GM12865 (cell line): ENCODE data around the gene GNAT1.
"Not testable (repeated sequence)": the region's sequence is repeated elsewhere in the genome, so short reads cannot be mapped to it uniquely, and the experiment has no call there.

Experiments
- DNase-seq: peaks from one replicate; pipeline ENCODE4 v3.0.0; 2010; ENCODE audit warnings: low read depth
- H3K4me3 ChIP-seq: 2 replicates; pipeline ENCODE4 v1.5.1; 2011; ENCODE audit warnings: mild to moderate bottlenecking, low read depth, low read length, control low read depth
- TF ChIP-seq, protein P1 (sequence below): IDR thresholded peaks from 2 replicates; pipeline ENCODE4 v1.5.1; 2011; ENCODE audit warnings: low read length, control low read depth, low read depth, inconsistent platforms; ENCODE audit not compliant: insufficient read depth; ENCODE audit errors: missing control alignments

The GNAT1 gene

DNA sequence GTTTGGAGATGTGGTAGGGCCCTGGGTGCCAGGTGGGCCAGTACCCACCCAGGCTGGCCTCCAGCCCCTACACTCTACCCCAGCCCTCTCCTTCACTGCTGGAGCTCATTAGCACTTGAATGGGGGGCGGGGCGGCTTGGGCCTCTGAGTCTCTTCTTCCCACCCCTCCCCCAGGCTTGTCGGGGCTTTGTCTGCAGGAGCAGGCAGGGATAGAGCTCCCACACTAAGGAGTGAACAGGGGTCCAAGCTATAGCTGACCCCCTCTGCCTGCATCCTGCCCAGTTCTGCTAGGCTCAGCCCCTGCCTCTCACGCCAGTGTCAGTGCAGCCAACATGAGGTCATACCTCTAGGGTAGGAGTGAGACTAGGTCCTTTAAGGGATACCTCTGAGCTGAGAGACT is 49.8 kb downstream of the GNAT1 start:
- no peak for DNase-seq
- H3K4me3 ChIP-seq, result no peak overlapping the region
- TF ChIP-seq, protein P1, sequence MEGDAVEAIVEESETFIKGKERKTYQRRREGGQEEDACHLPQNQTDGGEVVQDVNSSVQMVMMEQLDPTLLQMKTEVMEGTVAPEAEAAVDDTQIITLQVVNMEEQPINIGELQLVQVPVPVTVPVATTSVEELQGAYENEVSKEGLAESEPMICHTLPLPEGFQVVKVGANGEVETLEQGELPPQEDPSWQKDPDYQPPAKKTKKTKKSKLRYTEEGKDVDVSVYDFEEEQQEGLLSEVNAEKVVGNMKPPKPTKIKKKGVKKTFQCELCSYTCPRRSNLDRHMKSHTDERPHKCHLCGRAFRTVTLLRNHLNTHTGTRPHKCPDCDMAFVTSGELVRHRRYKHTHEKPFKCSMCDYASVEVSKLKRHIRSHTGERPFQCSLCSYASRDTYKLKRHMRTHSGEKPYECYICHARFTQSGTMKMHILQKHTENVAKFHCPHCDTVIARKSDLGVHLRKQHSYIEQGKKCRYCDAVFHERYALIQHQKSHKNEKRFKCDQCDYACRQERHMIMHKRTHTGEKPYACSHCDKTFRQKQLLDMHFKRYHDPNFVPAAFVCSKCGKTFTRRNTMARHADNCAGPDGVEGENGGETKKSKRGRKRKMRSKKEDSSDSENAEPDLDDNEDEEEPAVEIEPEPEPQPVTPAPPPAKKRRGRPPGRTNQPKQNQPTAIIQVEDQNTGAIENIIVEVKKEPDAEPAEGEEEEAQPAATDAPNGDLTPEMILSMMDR, result no peak

DNA sequence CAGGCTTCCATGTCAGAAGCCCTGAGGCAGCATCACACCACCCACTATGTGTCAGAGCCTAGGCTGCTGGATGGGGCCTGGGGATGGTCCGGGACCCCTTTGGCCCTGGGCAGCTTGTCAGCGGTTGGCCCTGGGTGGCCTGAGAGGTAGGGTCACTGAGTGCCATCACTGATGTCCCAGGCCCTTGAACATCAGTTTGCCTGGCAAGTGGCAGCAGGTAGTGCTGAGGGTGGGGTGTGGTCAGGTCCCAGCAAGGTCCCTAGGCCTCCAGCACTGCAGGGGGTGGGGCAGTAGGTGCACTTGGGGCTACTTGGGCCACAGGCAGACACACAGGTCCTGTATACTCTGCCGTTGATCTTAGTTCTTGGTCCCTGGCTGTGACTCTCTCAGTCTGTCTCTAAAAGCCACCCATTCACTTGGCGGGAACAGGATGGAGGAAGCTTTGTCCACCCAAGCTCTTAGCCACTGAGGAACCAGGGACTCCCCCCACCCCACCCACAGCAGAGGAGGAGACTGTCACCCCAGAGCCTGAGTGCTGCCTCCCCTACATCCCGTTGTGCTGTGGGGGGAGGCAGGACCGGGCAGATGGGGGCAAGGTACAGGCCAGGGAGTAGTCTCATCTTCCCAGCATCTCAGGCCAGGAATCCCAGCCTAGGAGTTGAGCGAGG is 50.4 kb downstream of the GNAT1 start:
- TF ChIP-seq, protein P1, result no peak
- no peak overlapping the region for H3K4me3 ChIP-seq
- no peak for DNase-seq

DNA sequence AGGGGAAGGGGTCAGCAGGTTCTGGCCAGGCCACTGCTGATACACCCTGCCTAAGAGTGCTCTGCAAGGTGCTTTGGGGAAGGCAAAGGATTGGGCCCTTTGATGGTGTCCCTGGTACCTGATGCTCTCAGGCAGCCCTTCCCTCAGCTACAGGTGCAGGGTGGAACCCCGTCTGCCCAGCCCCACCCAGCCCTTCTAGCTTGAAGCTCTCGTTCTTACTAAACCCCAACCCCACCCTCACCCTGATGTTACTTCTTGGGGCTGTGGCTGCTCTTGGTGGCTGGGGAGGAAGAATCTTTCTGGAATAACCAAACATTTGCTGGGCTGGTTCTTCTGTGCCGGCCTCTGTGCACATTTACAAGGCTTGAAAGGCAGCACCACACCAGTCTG is 51.0 kb downstream of the GNAT1 start:
- no peak overlapping the region for H3K4me3 ChIP-seq

DNA sequence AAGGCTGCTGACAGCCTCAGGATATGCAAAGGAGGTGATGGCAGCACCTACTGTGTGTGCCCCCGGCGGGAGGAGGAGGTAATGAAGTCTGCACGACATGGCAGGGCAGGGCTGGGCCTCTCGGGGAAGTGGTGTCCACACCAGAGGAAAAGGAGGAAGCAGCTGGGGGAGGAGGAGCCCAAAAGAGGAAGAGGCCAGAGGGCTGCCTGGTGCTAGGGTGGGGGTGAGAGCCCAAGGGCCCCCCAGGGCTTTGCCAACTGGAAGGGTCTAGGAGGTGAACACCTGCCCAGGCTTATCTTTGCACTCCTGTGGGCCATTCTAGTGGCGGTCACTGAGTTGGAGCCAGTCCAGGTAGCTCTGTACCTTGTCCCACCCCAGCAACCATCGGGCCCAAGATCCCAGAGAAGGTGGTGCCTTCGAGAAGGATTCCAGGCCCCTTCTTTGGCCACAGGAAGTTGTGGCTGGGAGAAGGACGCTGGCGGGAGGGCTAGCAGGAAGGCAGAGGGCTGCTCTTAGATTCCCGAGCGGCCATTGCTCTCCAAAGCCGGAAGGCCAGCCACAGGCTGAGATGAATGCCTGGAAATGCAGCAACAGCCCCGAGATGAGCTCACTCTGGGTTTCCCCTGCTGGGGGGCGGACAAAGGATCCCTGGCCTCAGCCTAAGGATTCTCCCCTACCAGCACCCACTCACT is 51.6 kb downstream of the GNAT1 start:
- peak; percentile 58 for DNase-seq
- H3K4me3 ChIP-seq, result no peak overlapping the region
- TF ChIP-seq, protein P1, result no peak

More for the DNA sequence above, 51.0 kb downstream of the GNAT1 start:
- TF ChIP-seq, protein P1, result no peak
- DNase-seq, result peak; percentile 51

DNA sequence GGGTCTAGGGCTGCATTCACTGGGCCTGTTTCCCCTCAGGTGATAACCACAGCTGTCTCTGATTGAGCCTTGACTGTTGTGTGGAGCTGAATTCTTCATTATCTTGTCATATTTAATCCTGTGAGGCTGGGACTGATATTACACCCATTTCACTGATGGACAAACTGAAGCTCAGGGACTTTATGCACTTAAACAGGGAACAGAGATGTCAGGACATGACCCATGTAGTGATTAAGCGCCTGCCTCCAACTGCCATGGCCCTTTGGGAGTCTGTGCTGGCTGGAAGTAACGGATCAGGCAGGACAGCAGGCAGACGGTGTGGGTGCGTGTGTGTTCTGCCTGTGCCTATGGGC is 52.1 kb downstream of the GNAT1 start:
- DNase-seq, result no peak
- H3K4me3 ChIP-seq, result no peak overlapping the region
- TF ChIP-seq, protein P1, result no peak

DNA sequence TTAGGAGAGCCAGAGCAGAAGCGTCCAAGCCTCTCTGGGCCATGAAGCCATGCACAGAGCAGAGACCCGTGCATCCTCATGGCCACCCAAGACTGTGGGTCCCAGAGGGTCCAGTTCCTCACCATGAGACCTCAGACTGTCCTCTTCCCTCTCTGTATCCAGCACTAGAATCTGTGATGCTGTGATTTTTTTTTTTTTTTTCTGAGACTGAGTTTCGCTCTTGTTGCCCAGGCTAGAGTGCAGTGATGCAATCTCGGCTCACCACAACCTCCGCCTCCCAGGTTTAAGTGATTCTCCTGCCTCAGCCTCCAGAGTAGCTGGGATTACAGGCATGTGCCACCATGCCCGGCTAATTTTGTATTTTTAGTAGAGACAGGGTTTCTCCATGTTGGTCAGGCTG is 53.4 kb downstream of the GNAT1 start:
- H3K4me3 ChIP-seq, DNase-seq: not testable (repeated sequence)

DNA sequence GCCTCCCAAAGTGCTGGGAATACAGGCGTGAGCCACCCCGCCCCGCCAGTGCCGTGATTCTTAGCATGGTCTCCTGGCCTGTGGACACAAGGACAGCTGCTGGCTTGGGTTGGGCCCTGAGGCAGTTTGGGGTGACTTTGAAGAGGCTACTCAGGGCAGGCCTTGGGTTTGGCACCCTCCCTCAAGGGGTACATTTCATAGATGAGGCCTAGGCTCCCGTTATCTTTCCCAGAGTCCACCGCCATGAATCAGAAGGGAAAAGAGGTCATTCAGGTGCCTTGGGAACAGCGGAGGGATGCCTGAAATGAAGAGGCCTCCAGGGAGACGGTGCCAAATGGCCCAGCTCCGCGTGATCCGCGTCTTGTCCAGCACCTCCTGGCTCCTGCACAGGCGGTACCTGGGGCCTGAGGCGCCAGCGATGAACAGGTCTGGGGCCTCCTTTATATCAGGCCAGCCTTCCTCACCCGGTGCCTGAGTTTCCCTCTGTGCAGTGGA is 53.9 kb downstream of the GNAT1 start:
- H3K4me3 ChIP-seq, result peak overlapping the region; percentile 55
- TF ChIP-seq, protein P1, result no peak
- no peak for DNase-seq
